HepG2 (cell line): Measurements from ENCODE around the gene ENO3. TPM values are rescaled to one million over a fixed set of nuclear protein-coding genes. Genes with fewer than 3 reads are reported as not detected.

Source experiments
- ARID4A ChIP-seq: sonication (generic); formaldehyde crosslinking; IDR thresholded peaks from 2 replicates; pipeline ENCODE4 v1.5.0; 2020; ENCODE audit warnings: mild to moderate bottlenecking, missing genetic modification reagents, borderline replicate concordance
- CENPBD1 ChIP-seq: sonication (generic); formaldehyde crosslinking; IDR thresholded peaks from 2 replicates; pipeline ENCODE4 v1.8.0; 2022; ENCODE audit warnings: missing genetic modification reagents, low read depth, mild to moderate bottlenecking, borderline replicate concordance
- CENPT ChIP-seq: sonication (generic); formaldehyde crosslinking; IDR thresholded peaks from 2 replicates; pipeline ENCODE4 v1.8.0; 2022; ENCODE audit warnings: low read depth, mild to moderate bottlenecking, moderate library complexity, missing genetic modification reagents
- CHD2 ChIP-seq: IDR thresholded peaks from 2 replicates; pipeline ENCODE4 v1.6.1; 2011; ENCODE audit warnings: low read depth, low read length, improper control_type of control experiment
- ETV5 ChIP-seq: IDR thresholded peaks from 2 replicates; pipeline ENCODE4 v1.6.1; 2018; ENCODE audit warnings: missing biosample characterization, missing genetic modification reagents, inconsistent platforms, borderline replicate concordance
- KAT8 ChIP-seq: IDR thresholded peaks from 2 replicates; pipeline ENCODE4 v1.6.1; 2016; ENCODE audit warnings: missing genetic modification reagents, missing compliant biosample characterization
- SP140L ChIP-seq: sonication (generic); formaldehyde crosslinking; IDR thresholded peaks from 2 replicates; pipeline ENCODE4 v1.4.0; 2020; ENCODE audit warnings: missing genetic modification reagents, borderline replicate concordance
- USF2 ChIP-seq, 2 experiments: sonication (generic) in 1 of 2; formaldehyde crosslinking in 1 of 2; IDR thresholded peaks; 2 replicates each; pipeline versions ENCODE4 v1.5.1 to v1.6.1; 2011 to 2020; ENCODE audit warnings: borderline replicate concordance in 1 of 2, low read depth in 1 of 2, low read length in 1 of 2, mild to moderate bottlenecking in 1 of 2, missing genetic modification reagents in 1 of 2, moderate library complexity in 1 of 2
- ZNF10 ChIP-seq: sonication (generic); formaldehyde crosslinking; IDR thresholded peaks from 2 replicates; pipeline ENCODE4 v1.4.0; 2020; ENCODE audit warnings: mild to moderate bottlenecking, low read depth, missing genetic modification reagents, borderline replicate concordance
- ZNF318 ChIP-seq: sonication (generic); formaldehyde crosslinking; IDR thresholded peaks from 2 replicates; pipeline ENCODE4 v1.4.0; 2020; ENCODE audit warnings: mild to moderate bottlenecking, missing genetic modification reagents
- ZNF382 ChIP-seq: sonication (generic); formaldehyde crosslinking; IDR thresholded peaks from 2 replicates; pipeline ENCODE4 v1.5.0; 2020; ENCODE audit warnings: missing genetic modification reagents, mild to moderate bottlenecking, borderline replicate concordance
- ZNF552 ChIP-seq: sonication (generic); formaldehyde crosslinking; IDR thresholded peaks from 2 replicates; pipeline ENCODE4 v1.9.0; 2022; ENCODE audit warnings: missing genetic modification reagents, mild to moderate bottlenecking, borderline replicate concordance
- polyA plus RNA-seq, 8 experiments: library from polyadenylated mRNA; depleted of rRNA in 3 of 8; stranded (reverse) in 7 of 8; unstranded in 1 of 8; fragments of >200 nt; fragmentation: Illumina TruSeq in 4 of 8; extraction: Trizol in 4 of 8; gene quantifications; 2 replicates each; pipeline versions ENCODE4 v1.2.1 to v1.2.3, GENCODE V29; 2011 to 2016; ENCODE audit warnings: low read depth in 4 of 8, missing spikeins in 1 of 8, mixed read lengths in 1 of 8; ENCODE audit not compliant: insufficient read depth in 1 of 8
- total RNA-seq, 5 experiments: library from RNA; depleted of rRNA; stranded (reverse); fragments of >200 nt; fragmentation: Illumina TruSeq; extraction: Trizol; gene quantifications; 2 replicates each; pipeline ENCODE4 v1.2.3, GENCODE V29; 2016; ENCODE audit warnings: low read depth in 1 of 5

Gene ENO3
- total and polyA plus RNA-seq, 2 of the 13 experiments (the other 11 are each of a cell fraction or from before 2014, with no cell fraction given), result 59.8 to 69.8 TPM

GRCh38 chr17:4950075-4950745 is 709 bp upstream of the ENO3 start (continued):
- TF ChIP-seq ZNF318 (CRISPR knock-in tag) (no peak), CHD2 (no peak), USF2 (IDR thresholded peaks at IDR 0.05; ENCODE audit: low read depth, low read length) (no peak), USF2 (CRISPR knock-in tag; IDR thresholded peaks at IDR 0.05; ENCODE audit: borderline replicate concordance) (no peak), ETV5 (CRISPR knock-in tag) (no peak), KAT8 (CRISPR knock-in tag) (0 out of 2 replicates have a peak, but pooled peaks have one; percentile 3), ZNF382 (CRISPR knock-in tag) (no peak), SP140L (no peak), ZNF552 (no peak), CENPBD1 (CRISPR knock-in tag) (no peak), ZNF10 (CRISPR knock-in tag) (no peak), ARID4A (CRISPR knock-in tag) (peak; percentile 64; the same call in 1 of the 2 replicates), CENPT (CRISPR knock-in tag) (peak; percentile 37; the same call in 1 of the 2 replicates)
